CD4-positive, alpha-beta T cell treated with Interleukin-6 at 100 ng/mL for 8 hours (primary cell): ENCODE measurements around the gene ANKRD18A.

Experiments
- DNase-seq: peaks from one replicate; pipeline ENCODE4 v3.0.0-alpha.2; 2020; ENCODE audit warnings: mixed read lengths, low spot score

The ANKRD18A gene

GRCh38 chr9:38620483-38621433 is at the start of gene ANKRD18A:
Gene ANKRD18A (minus strand): TSS chr9:38620596. CDS start chr9:38620285, 311 bp downstream.
- peak; percentile 69 for DNase-seq

- DNase-seq: no peak
These were observed 48.5 kb upstream of the ANKRD18A start for GRCh38 chr9:38668791-38669466.

GRCh38 chr9:38662763-38663593 is 42.6 kb upstream of the ANKRD18A start:
- DNase-seq: no peak

DNA sequence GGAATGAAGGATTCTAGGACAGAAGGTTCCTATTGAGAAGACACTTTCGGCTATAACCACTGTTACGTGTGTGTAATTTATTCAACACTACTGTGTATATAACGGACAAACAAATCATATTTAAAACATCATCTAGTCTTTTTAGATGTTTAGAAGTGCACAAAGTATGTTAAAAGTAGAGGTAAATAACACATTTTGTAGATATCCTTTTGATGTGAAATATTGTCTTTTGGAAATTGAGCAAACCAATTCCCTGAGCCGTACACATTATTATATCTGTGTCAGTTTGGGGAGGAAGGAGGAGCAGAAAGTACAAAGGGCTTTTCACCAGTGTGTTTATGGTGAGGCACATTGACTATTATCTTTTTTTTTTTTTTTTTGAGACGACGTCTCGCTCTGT is 39.1 kb upstream of the ANKRD18A start:
- DNase-seq: no peak

- DNase-seq: no peak
These were observed 36.5 kb upstream of the ANKRD18A start for GRCh38 chr9:38656896-38657295.

DNA sequence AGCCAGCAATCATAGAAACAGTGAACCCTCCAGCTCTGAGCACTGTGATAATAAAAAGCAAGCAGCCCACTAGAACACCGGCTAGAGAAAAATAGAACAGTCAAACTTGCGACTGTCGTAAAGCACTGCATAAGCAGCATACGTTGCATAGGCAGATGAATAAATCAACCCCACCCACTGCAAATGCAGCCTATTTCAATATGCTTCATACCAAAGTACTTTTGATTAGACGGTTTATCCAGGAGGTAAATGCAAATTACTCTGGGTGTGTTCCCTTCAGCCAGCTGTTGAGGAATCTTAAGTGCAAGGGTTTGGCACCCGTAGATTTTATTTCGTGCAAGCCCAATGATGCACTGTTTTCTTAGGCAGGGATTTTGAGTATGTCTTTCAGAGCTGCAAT is 32.1 kb upstream of the ANKRD18A start:
- DNase-seq: no peak

DNA sequence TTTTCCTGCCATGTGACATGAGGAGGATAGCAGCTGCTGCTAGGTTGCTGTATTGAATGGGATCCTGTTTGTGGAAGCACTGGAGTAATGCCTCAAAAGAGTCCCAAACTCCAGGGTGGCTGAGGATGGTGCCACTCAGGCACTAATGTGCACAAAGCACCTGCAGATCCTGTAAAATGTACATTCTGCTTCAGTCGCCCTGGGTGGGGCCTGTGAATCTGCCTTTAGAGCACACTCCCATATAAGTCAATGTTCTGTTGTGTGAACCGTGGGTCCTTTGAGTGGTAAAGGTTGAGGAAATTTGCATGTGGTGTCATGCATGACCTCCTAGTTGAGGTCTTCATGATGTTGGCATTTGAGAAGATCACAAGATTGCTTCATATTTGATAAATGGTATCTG is 31.6 kb upstream of the ANKRD18A start:
- no peak for DNase-seq

DNA sequence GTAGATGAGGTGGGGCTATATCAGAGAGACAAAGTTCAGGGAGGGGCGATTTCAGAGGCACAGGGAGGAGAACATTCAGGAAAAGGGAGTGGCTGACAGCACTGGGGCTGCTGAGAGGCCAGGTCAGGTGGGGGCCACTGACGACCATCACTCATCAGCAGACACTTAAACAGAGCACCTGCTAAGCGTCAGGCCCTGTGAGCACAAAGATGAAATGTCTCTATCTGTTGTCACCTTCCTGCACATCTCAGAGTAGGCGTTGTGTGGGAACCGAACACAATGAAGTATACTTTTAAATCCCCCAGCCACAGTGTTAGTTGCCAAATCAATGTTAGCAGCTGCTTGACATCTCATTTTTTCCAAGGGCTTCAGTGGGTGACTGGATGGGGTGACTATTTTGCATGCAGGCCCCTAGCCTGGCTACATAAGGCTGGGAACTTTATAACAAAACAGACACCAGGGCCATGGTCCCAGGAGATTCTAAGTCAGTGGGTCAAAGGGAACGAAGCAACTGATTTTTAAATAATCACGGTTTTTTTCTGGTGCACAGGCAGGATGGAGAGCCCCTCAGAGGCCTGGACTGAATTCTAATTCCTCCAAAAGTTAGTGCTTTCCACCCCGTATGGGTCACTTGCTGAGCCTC is 31.1 kb upstream of the ANKRD18A start:
- no peak for DNase-seq

- no peak for DNase-seq
These were observed 30.2 kb upstream of the ANKRD18A start for GRCh38 chr9:38650564-38650963.

DNA sequence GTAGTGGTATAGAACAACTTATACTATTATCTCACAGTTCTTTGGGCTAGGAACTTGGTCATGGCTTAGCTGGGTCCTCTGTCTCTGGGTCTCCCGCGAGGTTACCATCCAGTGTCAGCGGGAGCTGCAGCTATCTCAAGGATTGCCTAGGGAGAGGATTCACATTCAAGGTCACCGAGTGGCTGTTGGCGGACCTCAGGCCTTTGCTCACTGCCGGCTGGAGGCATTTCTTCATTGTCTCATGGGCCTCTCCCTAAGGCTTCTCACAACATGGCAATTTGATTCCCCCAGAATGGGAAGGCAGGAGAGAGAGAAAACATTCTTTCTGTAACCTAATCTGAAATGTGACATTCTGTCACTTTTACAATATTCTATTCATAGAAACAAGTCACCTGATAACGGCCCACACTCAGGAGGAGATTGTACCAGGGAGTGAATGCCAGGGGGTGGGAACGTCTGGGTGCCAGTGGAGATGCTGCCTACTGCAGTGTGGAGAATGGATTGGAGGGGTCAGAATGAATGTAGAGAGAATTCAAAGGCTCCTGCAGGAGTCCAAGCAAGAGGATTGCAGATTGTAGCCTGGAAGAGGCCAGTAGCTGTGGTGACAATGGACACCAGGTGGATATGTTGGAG is 29.5 kb upstream of the ANKRD18A start:
- DNase-seq: no peak

- no peak for DNase-seq
These were observed 24.2 kb upstream of the ANKRD18A start for GRCh38 chr9:38644601-38645000.

- DNase-seq: no peak
These were observed 23.4 kb upstream of the ANKRD18A start for GRCh38 chr9:38643815-38644173.

GRCh38 chr9:38642951-38643814 is 22.8 kb upstream of the ANKRD18A start:
- DNase-seq: no peak

- no peak for DNase-seq
These were observed 21.8 kb upstream of the ANKRD18A start for GRCh38 chr9:38641985-38642864.

- no peak for DNase-seq
These were observed 20.7 kb upstream of the ANKRD18A start for GRCh38 chr9:38641142-38641541.

GRCh38 chr9:38639577-38639940 is 19.2 kb upstream of the ANKRD18A start:
- DNase-seq: no peak

- DNase-seq: no peak
These were observed 18.6 kb upstream of the ANKRD18A start for GRCh38 chr9:38638881-38639576.

GRCh38 chr9:38634315-38634714 is 13.9 kb upstream of the ANKRD18A start:
- DNase-seq: no peak

DNA sequence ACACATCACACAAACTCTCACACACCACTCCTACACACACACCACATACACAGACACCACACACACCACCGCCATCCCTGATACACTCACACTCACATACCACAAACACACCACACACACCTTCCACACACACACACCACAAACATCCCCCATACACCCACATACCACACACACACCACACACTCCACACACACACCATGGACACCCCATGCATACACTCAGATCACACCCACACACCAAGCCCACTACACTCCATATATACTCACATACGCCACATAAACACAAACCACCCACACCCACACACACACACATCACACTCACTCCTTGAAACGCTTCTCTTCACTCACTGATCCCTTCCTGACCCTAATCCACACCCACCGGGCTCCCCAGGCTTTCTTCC is 9.1 kb upstream of the ANKRD18A start:
- DNase-seq: no peak
